Chondrocyte (in vitro differentiated cells): ENCODE measurements around the gene UBE2L3. TPM values are rescaled to one million over a fixed set of nuclear protein-coding genes. Genes with fewer than 3 reads are reported as not detected.
"Not testable (repeated sequence)": the region's sequence is repeated elsewhere in the genome, so short reads cannot be mapped to it uniquely, and the experiment has no call there.

Source experiments
- DNase-seq: peaks from one replicate; pipeline ENCODE4 v3.0.0; 2021; ENCODE audit warnings: mixed read lengths, low spot score
- H3K27ac Mint-ChIP-seq: one replicate; pipeline ENCODE4 v1.8.0; 2021; ENCODE audit warnings: mild to moderate bottlenecking, moderate library complexity, mixed read lengths; ENCODE audit not compliant: unreplicated experiment
- H3K27me3 Mint-ChIP-seq: 2 replicates; pipeline ENCODE4 v1.8.0; 2021; ENCODE audit warnings: low read depth, mixed read lengths
- H3K36me3 Mint-ChIP-seq: 2 replicates; pipeline ENCODE4 v1.8.0; 2021; ENCODE audit warnings: low read depth, mixed read lengths
- H3K4me1 Mint-ChIP-seq: 2 replicates; pipeline ENCODE4 v1.8.0; 2021; ENCODE audit warnings: low read depth, mild to moderate bottlenecking, mixed read lengths
- H3K4me3 Mint-ChIP-seq: one replicate; pipeline ENCODE4 v1.8.0; 2021; ENCODE audit warnings: mild to moderate bottlenecking, moderate library complexity, mixed read lengths; ENCODE audit not compliant: unreplicated experiment
- H3K9me3 Mint-ChIP-seq: 2 replicates; pipeline ENCODE4 v1.8.0; 2021; ENCODE audit warnings: low read depth, mixed read lengths
- total RNA-seq: library from RNA; stranded (reverse); gene quantifications from 3 replicates; pipeline ENCODE4 v1.2.1, GENCODE V29; 2021
- TF ChIP-seq, protein P1 (sequence below): fragments of 200-600 bp; sonication (generic); IDR thresholded peaks from 2 replicates; pipeline ENCODE4 v1.5.0; 2021; ENCODE audit warnings: antibody characterized with exemption, mild to moderate bottlenecking, moderate library complexity

Gene UBE2L3
- total RNA-seq, 1 donor from 2014 or later = 53.2 TPM

DNA sequence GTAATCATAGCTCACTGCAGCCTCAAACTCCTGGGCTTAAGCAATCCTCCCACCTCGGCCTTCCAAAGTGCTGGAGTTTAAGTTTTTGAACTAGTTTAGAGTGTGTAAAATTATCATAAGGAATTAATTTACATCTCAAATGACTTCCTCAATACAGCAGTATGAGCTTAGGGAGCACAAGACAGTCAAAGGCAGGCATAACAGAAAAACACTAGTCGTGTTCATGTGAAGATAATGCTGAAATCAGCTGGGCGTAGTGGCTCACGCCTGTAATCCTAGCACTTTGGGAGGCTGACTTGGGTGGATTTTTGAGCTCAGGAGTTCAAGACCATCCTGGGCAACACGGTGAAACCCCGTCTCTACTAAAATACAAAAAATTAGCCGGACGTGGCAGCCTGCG, 36.5 kb downstream of the UBE2L3 start:
- TF ChIP-seq, protein P1, sequence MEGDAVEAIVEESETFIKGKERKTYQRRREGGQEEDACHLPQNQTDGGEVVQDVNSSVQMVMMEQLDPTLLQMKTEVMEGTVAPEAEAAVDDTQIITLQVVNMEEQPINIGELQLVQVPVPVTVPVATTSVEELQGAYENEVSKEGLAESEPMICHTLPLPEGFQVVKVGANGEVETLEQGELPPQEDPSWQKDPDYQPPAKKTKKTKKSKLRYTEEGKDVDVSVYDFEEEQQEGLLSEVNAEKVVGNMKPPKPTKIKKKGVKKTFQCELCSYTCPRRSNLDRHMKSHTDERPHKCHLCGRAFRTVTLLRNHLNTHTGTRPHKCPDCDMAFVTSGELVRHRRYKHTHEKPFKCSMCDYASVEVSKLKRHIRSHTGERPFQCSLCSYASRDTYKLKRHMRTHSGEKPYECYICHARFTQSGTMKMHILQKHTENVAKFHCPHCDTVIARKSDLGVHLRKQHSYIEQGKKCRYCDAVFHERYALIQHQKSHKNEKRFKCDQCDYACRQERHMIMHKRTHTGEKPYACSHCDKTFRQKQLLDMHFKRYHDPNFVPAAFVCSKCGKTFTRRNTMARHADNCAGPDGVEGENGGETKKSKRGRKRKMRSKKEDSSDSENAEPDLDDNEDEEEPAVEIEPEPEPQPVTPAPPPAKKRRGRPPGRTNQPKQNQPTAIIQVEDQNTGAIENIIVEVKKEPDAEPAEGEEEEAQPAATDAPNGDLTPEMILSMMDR = no peak
- DNase-seq = no peak
- Mint-ChIP-seq H3K36me3 (peaks cover 6% of the 10 kb centered on the region), H3K27me3 (no peaks in the 10 kb centered on the region), H3K4me1 (peaks cover 25% of the 10 kb centered on the region), H3K4me3 (no peak overlapping the region), H3K27ac (no peak overlapping the region), H3K9me3 (no peaks in the 10 kb centered on the region)

DNA sequence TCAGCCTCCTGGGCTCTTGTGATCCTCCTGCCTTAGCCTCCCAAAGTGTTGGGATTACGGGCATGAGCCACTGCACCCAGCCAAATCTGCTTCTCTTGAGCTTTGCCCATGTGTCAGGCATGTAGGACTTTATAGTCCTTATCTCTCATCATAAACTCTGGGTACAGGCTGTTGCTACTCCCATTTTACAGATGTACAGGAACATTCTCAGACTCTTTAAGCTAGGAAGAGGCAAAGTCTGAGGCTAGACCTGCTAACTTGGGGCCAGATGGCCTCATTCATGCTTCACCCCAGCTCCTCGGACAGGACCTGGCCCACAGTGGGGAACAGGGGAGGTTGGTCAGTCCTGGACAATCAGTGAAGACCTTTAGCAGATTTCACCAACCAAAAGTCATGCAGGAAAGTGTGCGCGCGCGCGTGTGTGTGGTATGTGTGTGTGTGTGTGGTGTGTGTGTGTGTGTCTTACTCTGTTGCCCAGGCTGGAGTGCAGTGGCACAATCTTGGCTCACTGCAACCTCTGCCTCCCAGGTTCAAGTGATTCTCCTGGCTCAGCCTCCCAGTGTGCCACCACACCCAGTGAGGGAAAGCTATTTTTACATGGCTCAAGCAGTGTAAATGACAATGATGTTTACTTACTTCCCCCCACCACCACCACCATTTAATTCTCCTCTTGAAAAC, 38.5 kb downstream of the UBE2L3 start:
- H3K27me3 Mint-ChIP-seq = no peaks in the 10 kb centered on the region
- peaks cover 4% of the 10 kb centered on the region for H3K36me3 Mint-ChIP-seq
- TF ChIP-seq, protein P1 = no peak
- H3K27ac Mint-ChIP-seq = no peak overlapping the region
- peaks cover 16% of the 10 kb centered on the region for H3K4me1 Mint-ChIP-seq
- no peak for DNase-seq
- no peak overlapping the region for H3K4me3 Mint-ChIP-seq
- H3K9me3 Mint-ChIP-seq = no peaks in the 10 kb centered on the region

- H3K4me1 Mint-ChIP-seq = peaks cover 16% of the 10 kb centered on the region
- TF ChIP-seq, protein P1 = no peak
- DNase-seq = no peak
- H3K9me3 Mint-ChIP-seq = no peaks in the 10 kb centered on the region
- peak overlapping the region; percentile 45 for H3K27ac Mint-ChIP-seq
- no peaks in the 10 kb centered on the region for H3K27me3 Mint-ChIP-seq
- H3K4me3 Mint-ChIP-seq = no peak overlapping the region
- peaks cover 8% of the 10 kb centered on the region for H3K36me3 Mint-ChIP-seq
Measured at GRCh38 chr22:21606775-21607174, 39.3 kb downstream of the UBE2L3 start.

- peaks cover 16% of the 10 kb centered on the region for H3K4me1 Mint-ChIP-seq
- not testable (repeated sequence) for H3K4me3 Mint-ChIP-seq, H3K27ac Mint-ChIP-seq, H3K36me3 Mint-ChIP-seq, DNase-seq, H3K27me3 Mint-ChIP-seq, H3K9me3 Mint-ChIP-seq
Measured at GRCh38 chr22:21609556-21610157, 42.1 kb downstream of the UBE2L3 start.

DNA sequence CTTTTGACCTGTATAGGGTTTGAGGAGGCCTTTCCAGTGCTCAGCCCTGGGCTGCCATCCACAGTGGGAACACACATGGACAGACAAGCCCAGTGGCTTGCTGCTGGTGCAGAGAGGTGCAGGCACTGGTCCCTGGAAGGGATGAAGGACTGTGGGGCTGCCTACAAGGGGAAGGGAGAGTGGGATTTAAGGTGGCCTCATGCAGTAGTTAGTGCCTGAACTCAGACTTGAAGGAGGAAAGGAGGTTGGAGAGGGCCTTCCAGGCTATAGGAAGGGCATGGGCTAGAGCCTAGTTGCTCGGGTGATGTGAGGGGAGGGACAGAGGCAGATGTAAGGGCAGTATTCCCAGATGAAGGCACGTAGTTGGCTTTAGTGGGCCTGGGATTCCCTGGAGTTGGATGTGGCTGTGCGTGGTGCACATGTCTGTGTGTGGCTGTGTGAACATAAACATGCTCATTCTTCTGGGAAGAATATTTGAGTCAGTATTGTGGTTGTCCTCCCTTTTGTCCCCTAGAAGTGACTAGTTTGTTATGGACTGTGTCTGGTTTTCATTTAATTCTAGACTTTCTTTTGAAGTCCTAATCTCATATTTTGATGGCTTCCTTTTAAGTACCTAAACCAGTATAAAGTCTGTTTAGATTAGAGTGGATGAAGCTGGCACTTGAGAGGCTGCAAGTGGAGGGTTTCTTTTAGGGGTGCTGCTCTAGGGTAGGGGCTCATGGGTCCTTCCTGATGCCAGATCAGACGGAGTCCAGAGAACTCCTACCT, 43.9 kb downstream of the UBE2L3 start:
- Mint-ChIP-seq H3K27ac (peak overlapping the region; percentile 55), H3K36me3 (peaks cover 9% of the 10 kb centered on the region), H3K9me3 (no peaks in the 10 kb centered on the region), H3K27me3 (no peaks in the 10 kb centered on the region), H3K4me3 (no peak overlapping the region), H3K4me1 (peaks cover 10% of the 10 kb centered on the region)
- DNase-seq = no peak
- TF ChIP-seq, protein P1 = no peak
